ENCODE data around the gene AURKB.
A peak's percentile ranks its signal among the peaks of the same experiment; 100 is the strongest.
"Not testable (repeated sequence)": the region's sequence is repeated elsewhere in the genome, so short reads cannot be mapped to it uniquely, and the experiment has no call there.

Gene AURKB

DNA sequence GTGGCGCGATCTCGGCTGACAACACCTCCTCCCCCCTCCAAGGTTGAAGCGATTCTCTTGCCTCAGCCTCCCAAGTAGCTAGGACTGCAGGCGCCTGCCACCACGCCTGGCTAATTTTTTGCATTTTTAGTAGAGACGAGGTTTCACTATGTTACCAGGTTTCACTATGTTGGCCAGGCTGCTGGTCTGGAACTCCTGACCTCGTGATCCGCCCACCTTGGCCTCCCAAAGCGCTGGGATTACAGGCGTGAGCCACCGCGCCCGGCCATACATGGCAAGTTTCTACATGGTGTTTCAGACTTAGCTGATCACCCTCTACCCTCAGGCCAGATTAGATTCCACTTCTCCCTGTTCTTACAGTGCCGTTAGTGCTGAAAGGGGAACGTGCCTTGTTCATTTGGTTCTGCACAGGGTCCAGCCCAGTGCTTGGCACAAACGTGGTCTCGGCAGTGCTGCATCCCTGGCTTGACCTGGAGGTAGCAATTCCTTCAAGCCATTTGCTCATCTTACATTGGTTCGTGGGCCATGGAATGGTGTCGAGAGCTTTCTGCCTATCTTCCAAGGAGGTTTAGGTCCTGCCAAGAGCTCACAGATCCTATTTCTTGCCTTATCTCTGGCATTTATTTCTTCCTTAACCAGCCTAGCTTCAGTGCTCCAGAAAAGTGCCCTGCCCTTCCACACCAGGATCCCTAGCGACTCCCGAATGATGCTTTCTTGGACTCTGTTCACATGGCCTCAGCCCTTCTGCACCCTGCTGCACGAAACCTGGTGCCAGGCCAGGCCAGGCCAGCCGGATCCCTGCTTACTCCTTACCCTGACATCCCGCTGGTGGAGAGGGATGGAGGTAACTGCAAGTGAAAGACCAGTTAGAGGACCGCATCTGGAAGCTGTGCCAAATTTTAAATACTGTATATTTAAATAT lies 14.8 kb upstream of the AURKB start:
- DNase-seq, result no peak

GRCh38 chr17:8223356-8224126 lies 13.2 kb upstream of the AURKB start:
- DNase-seq, result peak; percentile 71

- DNase-seq, result peak; percentile 95
Measured at GRCh38 chr17:8222630-8223355, 12.4 kb upstream of the AURKB start.

- no peak for DNase-seq
Measured at GRCh38 chr17:8222380-8222629, 11.9 kb upstream of the AURKB start.

- peak; percentile 92 for DNase-seq
Measured at GRCh38 chr17:8221663-8222379, 11.4 kb upstream of the AURKB start.

DNA sequence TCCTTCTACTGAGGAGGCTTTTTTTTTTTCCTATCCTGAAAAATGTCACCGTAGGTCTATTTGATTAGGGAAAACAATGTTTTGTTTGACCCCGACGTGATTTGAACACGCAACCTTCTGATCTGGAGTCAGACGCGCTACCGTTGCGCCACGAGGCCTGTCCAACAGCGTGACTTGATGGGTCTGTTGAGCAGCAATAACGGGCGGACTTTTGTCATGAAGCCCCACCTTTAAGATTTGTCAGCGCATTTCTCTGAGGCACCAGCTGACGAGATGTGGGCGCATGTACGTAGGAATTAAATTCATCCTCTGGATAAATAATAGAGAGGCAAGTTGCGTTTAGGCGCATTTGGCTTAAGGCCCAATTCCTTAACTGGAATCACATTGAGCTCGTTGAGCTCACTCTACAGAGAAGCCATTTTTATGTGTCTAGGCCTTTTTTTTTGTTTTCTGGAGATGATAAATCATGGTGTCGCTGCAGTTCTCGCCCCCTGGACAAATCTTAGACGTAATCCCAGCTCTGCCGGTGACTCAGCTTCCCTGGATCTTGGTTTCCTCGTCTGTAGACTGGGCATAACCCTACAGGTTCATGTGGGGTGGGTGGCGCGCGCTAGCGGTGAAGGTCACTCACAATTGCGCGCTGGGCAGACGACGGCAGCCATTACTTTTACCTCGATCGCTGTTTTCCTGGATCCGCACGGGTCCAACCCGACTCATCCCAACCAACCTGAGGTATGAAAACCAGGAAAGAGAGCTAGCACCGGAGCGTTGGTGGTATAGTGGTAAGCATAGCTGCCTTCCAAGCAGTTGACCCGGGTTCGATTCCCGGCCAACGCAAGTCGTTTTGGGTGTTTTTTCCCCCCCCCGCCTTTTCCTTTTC lies 10.6 kb upstream of the AURKB start:
- peak; percentile 96 for DNase-seq

GRCh38 chr17:8214000-8214399 lies 3.6 kb upstream of the AURKB start:
- not testable (repeated sequence) for DNase-seq

DNA sequence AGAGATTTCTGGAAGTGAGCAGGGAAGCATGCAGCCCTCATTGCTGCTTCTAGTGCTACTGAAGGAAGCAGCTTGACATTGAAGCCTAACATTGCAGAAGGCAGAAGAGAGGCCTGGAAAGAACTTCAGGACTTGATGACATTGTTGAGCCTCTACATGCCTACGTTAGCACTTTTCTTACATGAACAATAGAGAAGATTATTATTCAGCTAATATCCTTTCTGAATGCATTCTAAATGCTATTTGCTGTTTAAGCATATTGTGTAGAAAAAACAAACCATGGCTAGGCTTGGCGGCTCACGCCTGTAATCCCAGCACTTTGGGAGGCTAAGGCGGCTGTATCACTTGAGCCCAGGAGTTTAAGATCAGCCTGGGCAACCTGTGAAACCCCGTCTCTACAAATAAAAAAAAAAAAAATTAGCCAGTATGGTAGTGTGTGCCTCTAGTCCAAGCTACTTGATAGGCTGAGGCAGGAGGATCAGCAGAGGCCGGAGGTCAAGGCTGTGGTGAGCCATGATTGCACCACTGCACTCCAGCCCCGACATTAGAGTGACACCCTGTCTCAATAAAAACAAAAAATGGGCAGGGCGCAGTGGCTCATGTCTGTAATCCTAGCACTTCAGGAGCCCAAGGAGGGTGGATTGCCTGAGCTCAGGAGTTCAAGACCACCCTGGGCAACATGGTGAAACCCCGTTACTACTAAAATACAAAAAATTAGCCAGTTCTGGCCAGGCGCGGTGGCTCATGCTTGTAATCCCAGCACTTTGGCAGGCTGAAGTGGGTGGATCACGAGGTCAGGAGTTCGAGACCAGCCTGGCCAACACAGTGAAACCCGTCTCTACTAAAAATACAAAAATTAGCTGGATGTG lies 2.2 kb upstream of the AURKB start:
- DNase-seq, result no peak

- DNase-seq, result peak; percentile 46
Measured at GRCh38 chr17:8210761-8211458, 535 bp upstream of the AURKB start.

DNA sequence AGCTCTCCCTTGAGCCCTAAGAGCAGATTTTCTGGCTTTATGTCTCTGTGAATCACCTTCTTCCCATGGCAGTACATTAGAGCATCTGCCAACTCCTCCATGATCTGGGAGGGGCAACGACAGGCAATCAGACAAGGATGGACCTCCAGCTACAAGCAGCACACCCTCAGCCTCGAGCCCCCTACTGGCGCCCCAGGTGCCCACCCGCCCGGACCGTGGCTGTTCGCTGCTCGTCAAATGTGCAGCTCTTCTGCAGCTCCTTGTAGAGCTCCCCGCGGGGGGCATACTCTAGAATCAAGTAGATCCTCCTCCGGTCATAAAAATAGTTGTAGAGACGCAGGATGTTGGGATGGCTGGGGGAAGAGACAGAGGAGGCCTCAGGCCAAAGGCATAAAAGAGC lies 3.8 kb downstream of the AURKB start:
- DNase-seq, result no peak

GRCh38 chr17:8204761-8205555 lies 5.4 kb downstream of the AURKB start:
- DNase-seq, result no peak

DNA sequence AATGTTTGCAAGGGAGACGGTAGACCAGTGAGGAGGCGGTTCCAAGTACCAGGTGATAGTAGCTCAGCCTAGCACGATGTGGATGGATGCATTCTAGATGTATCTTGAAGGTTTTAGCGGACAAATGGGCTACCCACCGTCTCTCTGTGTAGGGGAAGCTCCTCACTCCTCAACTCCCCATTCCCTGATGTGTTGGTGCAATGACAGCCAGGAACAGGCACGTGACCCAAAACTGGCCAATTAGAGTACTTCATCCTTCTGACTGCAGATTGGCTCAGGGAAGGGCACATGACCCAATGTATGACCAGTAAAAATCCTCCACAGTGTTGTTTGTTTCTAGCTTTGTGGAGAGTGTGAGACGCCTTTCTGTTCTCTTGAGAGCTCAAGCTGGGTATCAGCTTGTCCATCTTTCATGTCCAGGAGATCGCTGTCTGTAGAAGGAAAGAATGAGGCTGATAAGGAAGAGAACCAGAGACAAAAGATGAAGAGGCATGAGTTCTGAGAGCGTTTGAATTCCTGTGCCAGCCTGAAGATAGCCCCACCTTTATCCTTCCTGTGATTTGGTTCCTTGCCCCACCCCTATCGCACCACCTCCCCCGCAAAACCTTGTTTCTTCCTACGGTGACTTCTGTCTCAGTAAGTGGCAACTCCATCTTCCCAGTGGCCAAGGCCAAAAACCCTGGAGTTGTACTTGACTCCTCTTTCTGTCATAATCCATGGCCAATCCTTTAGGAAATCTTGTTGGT lies 18.1 kb downstream of the AURKB start:
- peak; percentile 76 for DNase-seq

DNA sequence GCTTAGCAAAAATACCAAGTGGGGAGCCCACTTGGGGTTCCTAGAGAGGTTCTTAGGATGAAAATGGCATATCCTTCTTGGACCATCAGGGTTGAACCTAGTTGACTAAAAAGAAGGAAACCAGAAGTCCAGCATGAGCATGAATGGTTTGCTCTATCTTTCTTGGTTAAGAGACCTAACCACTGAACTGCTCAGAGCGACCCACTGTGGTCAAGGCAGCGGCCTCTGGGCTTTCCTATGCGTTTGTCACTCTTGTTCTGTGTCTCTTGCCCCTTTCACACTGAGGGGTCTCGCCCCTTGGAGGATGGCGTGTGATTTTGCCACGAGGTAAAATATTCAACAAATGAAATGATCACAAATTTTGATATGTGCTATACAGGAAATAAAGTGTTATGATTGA lies 19.9 kb downstream of the AURKB start:
- no peak for DNase-seq

- peak; percentile 96 for DNase-seq
Measured at GRCh38 chr17:8189711-8190477, 20.5 kb downstream of the AURKB start, which contains the start of gene BORCS6. Gene BORCS6, minus strand, starts transcription at chr17:8190180. Its CDS starts 40 bp downstream, at chr17:8190140.

DNA sequence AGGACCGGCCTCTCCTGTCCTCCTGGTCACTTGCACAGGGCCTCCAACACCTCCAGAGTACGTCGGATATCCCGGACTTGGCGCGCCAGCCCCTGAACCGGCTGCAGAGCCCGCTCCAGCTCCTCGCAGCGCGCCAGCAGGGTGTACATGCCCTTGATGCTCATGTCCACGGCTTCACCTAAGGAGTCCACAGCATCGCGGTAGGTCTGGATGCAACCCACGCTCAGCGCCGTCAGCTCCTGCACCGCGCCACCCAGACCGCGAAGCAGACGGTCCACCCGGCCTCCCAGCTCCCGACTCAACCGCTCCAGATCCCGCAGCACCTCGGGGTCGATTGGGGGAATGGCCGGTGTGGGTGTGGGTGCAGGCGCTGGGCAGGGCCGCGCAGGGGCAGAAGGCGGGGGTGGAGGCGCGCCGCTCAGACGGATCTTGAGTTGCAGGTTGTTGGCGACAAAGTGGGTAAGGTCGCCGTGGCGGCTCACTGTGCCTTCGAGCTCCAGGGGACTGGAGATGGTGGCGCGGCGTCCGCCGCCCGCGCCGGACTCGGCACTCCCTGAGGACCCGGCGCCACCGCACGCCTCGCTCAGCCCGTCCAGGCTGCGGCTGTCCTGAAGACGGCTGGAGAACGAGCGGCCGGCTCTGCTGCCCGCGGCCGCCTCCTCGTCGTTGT lies 21.2 kb downstream of the AURKB start:
- DNase-seq, result peak; percentile 38

- peak; percentile 35 for DNase-seq
Measured at GRCh38 chr17:8188263-8188839, 22.0 kb downstream of the AURKB start.
